HG03175 (cell line): Measurements from ENCODE around the gene HSD17B14.
A peak's percentile ranks its signal among the peaks of the same experiment; 100 is the strongest.
"Not testable (repeated sequence)": the region's sequence is repeated elsewhere in the genome, so short reads cannot be mapped to it uniquely, and the experiment has no call there.

Experiments used
- ATAC-seq: cut with Tn5 transposase; IDR thresholded peaks from one replicate; pipeline ENCODE4 v1.9.1; 2021; ENCODE audit warnings: mild to moderate bottlenecking, moderate library complexity; ENCODE audit not compliant: unreplicated experiment

HSD17B14 gene

DNA sequence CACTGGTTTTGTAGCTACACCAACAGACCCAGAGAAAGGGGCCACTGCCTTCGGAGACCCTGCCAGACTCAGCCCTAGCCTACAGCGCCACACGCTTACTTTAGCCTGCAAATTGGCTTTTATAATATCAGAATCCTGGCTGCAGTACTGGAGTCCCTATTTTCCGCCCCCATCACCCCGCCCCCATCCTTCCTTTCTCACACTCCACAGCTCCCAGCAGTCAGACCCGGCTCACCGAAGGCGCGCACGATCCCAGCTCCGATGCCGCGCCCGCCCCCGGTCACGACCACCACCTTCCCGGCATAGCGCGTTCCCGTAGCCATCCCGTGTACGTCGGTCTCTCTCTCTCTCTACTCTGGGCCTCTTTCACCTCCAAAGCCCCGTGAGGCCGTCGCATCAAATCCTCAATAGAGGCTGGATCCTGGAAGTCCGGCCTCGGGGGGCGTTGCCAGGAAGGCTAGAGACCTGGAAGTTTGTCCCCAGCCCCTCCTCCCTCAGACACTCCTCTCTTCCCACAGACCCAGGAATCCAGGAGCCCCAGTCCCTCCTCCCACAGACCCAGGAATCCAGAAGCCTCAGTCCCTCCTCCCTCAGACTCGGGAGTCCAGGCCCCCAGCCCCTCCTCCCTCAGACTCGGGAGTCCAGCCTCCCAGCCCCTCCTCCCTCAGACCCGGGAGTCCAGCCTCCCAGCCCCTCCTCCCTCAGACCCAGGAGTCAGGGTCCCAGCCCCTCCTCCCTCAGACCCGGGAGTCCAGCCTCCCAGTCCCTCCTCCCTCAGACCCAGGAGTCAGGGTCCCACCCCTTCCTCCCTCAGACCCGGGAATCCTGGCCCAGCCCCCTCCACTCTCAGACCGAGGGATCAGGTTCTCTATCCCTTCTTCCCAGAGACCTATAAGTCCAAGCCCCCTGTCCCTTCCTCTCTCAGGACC, at the start of gene HSD17B14:
Gene HSD17B14 (minus strand): TSS at position 403 of the 929 bp plus-strand sequence. CDS start 80 bp downstream, at position 323.
- no peak for ATAC-seq

DNA sequence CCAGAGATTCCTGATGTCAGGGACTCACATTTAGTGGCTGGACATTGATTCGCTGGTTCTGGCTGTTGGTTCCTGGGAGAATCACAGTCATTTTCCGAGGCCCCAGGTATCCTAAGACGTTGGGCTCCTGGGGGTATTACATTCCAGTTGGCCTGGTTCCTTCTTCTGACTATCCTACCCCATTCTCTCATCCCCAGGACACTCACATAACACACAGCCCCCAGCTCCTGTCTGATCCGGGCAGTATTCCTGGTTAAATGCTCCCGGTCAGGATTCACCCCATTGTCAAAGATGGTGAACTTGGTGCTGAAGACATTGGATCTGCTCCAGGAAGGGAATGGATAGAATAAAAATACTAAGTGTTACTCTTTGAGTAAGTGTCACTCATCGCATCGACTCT, 47.4 kb upstream of the HSD17B14 start:
- ATAC-seq = no peak

DNA sequence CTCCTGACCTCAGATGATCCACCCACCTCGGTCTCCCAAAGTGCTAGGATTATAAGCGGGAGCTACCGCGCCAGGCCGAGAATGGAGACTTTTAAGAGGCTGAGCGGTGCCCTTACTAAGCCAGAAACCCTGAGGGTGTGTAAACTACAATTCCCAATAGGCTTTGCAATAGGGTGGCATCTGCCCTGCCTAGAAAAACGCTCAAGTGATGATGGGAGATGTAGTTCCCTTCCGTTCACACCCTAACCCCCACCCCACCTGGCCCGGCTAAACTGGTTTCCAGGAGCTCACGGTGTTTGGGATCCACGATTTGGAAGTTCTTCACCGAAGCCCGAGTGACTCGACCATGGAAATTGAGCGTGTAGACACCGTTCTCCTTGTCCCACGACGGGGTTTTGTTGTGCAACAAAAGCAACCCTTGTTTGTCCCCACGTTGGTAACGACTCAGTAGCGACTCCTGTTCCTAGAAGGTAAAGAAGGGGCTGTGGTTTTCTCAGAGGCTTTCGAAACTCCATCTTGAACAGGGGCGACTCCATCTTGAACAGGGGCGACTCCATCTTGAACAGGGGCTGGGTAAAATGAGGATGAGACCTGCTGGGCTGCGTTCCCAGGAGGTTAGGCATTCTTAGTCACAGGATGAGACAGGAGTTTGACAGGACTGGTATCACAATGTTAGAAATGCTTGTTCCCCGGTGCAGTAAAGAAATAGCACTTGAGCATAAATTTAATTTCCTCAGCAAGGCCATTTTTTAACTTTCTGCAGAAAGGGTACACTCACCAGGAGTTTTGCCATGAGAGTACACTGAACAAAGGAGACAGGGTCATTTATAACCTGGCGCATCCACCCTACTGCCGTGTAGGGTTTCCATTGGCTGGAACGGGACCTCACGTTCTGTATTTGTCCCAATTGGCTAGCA, 45.7 kb upstream of the HSD17B14 start:
- no peak for ATAC-seq

DNA sequence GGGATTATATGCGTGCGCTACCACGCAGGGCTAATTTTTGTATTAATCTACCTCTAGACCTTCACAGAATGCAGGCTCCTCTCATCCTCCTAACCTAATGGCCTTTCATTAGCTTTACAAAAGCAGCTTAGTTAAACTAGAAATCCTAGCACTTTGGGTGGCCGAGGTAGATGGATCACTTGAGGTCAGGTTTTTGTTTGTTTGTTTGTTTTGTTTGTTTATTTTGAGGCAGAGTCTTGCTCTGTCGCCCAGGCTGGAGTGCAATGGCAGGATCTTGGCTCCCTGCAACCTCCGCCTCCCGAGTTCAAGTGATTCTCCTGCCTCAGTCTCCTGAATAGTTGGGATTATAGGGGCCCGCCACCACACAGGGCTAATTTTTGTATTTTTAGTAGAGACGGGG, 43.4 kb upstream of the HSD17B14 start:
- not testable (repeated sequence) for ATAC-seq

GRCh38 chr19:48879025-48879637, 42.8 kb upstream of the HSD17B14 start:
- no peak for ATAC-seq

DNA sequence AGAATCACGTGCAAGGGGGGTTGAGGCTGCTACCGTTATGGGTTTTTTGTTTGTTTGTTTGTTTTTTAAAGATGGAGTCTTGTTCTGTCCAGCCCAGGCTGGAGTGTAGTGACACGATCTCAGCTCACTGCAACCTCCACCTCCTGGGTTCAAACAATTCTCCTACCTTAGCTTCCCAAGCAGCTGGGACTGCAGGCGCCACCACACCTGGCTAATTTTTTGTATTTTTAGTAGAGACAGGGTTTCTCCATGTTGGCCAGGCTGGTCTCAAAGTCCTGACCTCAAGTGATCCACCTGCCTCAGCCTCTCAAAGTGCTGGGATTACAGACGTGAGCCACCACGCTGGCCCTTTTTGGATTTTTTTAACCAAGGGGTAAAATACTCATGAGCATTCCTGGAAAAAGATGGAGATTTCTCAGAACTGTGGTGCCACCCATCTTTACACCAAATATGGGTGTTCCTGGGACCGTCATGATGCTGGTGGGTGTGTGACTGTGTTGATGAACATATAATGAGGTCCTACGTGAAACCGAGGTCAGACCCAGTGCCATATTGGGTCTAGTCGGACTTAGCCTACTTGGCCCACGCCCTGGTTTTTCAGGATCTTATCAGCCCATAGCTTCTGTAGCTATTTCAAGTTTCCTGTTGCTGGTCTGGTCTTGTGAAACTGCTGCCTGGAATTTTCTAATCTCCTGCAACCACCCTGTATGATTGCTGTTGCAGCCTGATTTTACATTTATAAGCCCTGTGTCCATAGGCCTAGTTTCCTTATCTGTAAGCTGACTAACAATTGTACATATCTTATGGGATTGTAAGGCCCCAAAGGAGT, 42.1 kb upstream of the HSD17B14 start:
- ATAC-seq = no peak

DNA sequence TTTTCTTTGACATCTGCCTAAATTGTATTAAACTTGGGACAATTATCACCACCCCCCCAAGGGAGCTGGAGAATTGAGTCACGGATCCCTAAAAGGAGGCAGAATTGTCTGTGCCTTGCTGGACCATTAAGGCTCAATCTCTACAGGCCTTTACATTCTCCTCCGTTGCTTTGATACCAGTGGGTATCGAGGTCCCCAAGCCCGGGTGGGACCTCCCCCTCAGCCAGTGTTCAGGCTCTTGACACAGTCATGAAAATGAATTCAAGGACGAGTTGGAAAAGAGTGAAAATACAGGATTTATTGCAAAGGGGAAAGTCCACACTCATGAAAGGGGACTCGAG, 41.5 kb upstream of the HSD17B14 start:
- ATAC-seq = no peak

DNA sequence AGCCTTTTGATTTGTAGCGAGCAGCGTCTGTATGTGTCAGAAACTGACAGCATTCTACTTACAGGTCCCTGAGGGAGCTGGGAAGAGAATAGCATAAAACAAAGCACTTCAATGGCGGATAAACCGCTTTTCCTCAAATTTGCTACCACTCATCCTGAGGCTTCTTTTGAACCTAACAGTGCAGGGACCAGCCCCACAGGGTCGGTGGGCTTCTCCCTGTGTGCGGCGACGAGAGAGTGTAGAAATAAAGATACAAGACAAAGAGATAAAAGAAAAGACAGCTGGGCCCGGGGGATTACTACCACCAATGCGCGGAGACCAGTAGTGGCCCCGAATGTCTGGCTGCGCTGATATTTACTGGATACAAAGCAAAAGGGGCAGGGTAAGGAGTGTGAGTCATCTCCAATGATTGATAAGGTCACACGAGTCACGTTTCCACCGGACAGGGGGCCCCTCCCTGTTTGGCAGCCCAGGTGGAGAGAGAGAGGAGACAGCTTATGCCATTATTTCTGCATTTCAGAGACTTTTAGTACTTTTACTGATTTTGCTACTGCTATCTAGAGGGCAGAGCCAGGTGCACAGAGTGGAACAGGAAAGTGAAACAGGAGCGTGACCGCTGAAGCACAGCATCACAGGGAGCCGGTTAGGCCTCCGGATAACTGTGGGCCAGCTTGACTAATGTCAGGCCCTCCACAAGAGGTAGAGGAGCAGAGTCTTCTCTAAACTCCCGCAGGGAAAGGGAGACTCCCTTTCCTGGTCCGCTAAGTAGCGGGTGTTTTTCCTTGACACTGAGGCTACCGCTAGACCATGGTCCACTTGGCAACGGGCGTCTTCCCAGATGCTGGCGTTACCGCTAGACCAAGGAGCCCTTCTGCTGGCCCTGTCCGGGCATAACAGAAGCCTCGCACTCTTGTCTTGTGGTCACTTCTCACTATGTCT, 40.0 kb upstream of the HSD17B14 start:
- ATAC-seq = not testable (repeated sequence)

- ATAC-seq = no peak
Observed at GRCh38 chr19:48874303-48875135, 38.2 kb upstream of the HSD17B14 start.

DNA sequence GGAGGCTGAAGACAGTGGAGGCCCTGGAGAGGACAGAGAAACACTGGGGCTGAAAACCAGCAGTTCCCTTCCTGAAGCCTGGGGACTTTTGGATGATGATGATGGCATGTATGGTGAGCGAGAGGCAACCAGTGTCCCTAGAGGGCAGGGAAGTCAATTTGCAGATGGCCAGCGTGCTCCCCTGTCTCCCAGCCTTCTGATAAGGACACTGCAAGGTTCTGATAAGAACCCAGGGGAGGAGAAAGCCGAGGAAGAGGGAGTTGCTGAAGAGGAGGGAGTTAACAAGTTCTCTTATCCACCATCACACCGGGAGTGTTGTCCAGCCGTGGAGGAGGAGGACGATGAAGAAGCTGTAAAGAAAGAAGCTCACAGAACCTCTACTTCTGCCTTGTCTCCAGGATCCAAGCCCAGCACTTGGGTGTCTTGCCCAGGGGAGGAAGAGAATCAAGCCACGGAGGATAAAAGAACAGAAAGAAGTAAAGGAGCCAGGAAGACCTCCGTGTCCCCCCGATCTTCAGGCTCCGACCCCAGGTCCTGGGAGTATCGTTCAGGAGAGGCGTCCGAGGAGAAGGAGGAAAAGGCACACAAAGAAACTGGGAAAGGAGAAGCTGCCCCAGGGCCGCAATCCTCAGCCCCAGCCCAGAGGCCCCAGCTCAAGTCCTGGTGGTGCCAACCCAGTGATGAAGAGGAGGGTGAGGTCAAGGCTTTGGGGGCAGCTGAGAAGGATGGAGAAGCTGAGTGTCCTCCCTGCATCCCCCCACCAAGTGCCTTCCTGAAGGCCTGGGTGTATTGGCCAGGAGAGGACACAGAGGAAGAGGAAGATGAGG, 37.4 kb upstream of the HSD17B14 start:
- ATAC-seq = no peak

- no peak for ATAC-seq
Observed at GRCh38 chr19:48872884-48873475, 36.7 kb upstream of the HSD17B14 start.

DNA sequence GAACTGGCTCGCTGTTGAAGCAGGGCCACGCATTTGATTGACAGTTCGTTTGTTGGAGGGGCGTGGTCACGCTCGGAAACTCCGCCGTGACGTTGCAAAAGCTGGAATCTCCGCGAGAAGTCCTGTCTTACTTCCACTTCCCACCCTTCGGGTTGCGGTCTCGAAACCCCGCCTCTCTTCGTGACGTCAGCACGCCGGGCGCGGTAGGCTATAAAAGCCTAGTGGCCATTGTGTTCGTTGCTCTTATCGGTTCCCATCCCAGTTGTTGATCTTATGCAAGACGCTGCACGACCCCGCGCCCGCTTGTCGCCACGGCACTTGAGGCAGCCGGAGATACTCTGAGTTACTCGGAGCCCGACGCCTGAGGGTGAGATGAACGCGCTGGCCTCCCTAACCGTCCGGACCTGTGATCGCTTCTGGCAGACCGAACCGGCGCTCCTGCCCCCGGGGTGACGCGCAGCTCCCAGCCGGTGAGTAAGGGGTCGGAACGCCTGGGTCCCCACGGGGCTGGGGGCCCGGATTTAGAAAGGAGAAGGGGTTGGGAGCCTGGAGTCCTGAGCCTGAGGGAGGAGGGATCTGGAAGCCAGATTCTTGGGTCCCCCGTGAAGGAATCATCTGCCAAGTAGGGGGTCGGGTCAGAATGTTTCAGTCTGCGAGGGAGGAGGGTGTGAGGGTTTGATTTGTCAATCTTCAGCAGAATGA, 36.0 kb upstream of the HSD17B14 start, which contains the start of gene PPP1R15A:
Gene PPP1R15A (plus strand): TSS at position 240 of the 702 bp plus-strand sequence. CDS start 813 bp downstream, outside the sequence.
- ATAC-seq = peak; percentile 42

- ATAC-seq = not testable (repeated sequence)
Observed at GRCh38 chr19:48871471-48872181, 35.3 kb upstream of the HSD17B14 start.

GRCh38 chr19:48870048-48870447, 33.8 kb upstream of the HSD17B14 start:
- no peak for ATAC-seq

DNA sequence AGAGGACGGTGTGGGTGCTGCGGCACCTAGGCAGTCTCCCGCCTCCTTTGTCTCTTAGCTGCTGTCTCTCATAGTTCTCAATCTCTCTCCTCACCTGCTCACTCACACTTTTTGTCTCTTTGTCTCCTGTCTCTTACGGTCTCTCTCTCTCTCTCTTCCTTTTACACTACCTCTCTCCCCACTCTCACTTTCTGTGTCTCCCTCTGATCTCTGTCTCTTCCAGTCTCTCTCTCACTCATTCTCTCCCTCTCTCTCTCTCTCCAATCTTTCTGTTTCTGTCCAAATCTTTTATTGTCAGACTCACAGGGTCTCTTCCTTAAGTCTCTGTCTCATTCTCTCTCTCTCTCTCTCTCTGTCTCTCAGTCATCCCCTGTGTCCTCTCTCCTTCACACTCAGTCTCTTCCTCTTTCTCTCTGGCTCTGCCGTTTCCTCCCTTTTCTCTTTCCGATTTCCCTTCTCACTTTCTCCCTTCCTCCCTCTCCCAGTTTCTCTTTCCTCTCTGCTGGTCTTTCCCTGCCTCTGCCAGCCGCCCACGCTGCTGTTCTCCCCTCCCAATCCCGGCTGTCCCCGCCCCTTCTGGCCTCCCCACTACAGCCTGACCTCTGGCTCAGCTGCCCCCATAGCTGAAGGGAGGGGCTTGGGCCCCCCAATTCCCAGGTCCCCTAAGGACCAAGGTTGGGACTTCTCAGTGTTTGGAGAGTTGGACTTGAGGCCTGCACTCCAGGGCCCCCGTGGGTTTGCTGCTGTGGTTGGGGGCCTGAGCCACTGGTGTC, 32.0 kb upstream of the HSD17B14 start, which contains the start of gene PLEKHA4:
Gene PLEKHA4 (minus strand): TSS at position 504 of the 773 bp plus-strand sequence. CDS start 997 bp downstream, outside the sequence.
- no peak for ATAC-seq
